Neuronal stem cell (in vitro differentiated cells): ENCODE results near the gene SPAAR. TPM values are rescaled to one million over a fixed set of nuclear protein-coding genes. Genes with fewer than 3 reads are reported as not detected.
A peak's percentile ranks its signal among the peaks of the same experiment; 100 is the strongest.

ENCODE experiments used
- DNase-seq: peaks from one replicate; pipeline ENCODE4 v3.0.0-alpha.2; 2013; ENCODE audit warnings: low spot score
- H2AFZ ChIP-seq: one replicate; pipeline ENCODE4 v1.6.1; 2013; ENCODE audit warnings: mild to moderate bottlenecking, low read length, inconsistent platforms
- H2AK5ac ChIP-seq: 2 replicates; pipeline ENCODE4 v1.6.1; 2013; ENCODE audit warnings: low read depth, mild to moderate bottlenecking, inconsistent platforms, low read length, moderate library complexity, mixed read lengths
- H2BK120ac ChIP-seq: 2 replicates; pipeline ENCODE4 v1.6.1; 2013; ENCODE audit warnings: low read depth, mild to moderate bottlenecking, inconsistent platforms, low read length, moderate library complexity, mixed read lengths
- H2BK12ac ChIP-seq: one replicate; pipeline ENCODE4 v1.6.1; 2013; ENCODE audit warnings: low read length, inconsistent platforms
- H2BK15ac ChIP-seq: 2 replicates; pipeline ENCODE4 v1.6.1; 2013; ENCODE audit warnings: mild to moderate bottlenecking, low read length, inconsistent platforms, mixed read lengths
- H2BK5ac ChIP-seq: one replicate; pipeline ENCODE4 v1.6.1; 2013; ENCODE audit warnings: inconsistent platforms, mild to moderate bottlenecking, low read length, moderate library complexity
- H3K14ac ChIP-seq: one replicate; pipeline ENCODE4 v1.6.1; 2013; ENCODE audit warnings: low read length, inconsistent platforms
- H3K18ac ChIP-seq: 2 replicates; pipeline ENCODE4 v1.6.1; 2013; ENCODE audit warnings: low read length, inconsistent platforms
- H3K23ac ChIP-seq: 2 replicates; pipeline ENCODE4 v1.6.1; 2013; ENCODE audit warnings: low read depth, mild to moderate bottlenecking, mixed read lengths, low read length, inconsistent platforms; ENCODE audit not compliant: poor library complexity
- H3K27ac ChIP-seq: replicated peaks from 3 replicates; pipeline ENCODE4 v1.5.1; 2013; ENCODE audit warnings: low read length, inconsistent platforms
- H3K27me3 ChIP-seq, 3 experiments: 2 replicates each; pipeline ENCODE4 v1.6.1; 2013; ENCODE audit warnings: low read length in 3 of 3, mild to moderate bottlenecking in 2 of 3, inconsistent platforms in 1 of 3, low read depth in 1 of 3, mixed read lengths in 1 of 3, moderate library complexity in 1 of 3; ENCODE audit not compliant: control insufficient read depth in 3 of 3, insufficient read depth in 3 of 3
- H3K36me3 ChIP-seq, 2 donors: replicated peaks in 1 of 2; 2 replicates each; pipeline ENCODE4 v1.6.1; 2013; ENCODE audit warnings: low read length in 2 of 2; ENCODE audit not compliant: control insufficient read depth in 2 of 2, insufficient read depth in 2 of 2
- H3K4ac ChIP-seq: 2 replicates; pipeline ENCODE4 v1.6.1; 2013; ENCODE audit warnings: inconsistent platforms, mild to moderate bottlenecking, low read length, moderate library complexity
- H3K4me1 ChIP-seq, 2 donors: 1 replicate in 1 of 2; 2 replicates in 1 of 2; pipeline ENCODE4 v1.6.1; 2013; ENCODE audit warnings: low read length in 2 of 2, low read depth in 1 of 2; ENCODE audit not compliant: control insufficient read depth in 2 of 2, insufficient read depth in 1 of 2
- H3K4me2 ChIP-seq: one replicate; pipeline ENCODE4 v1.6.1; 2013; ENCODE audit warnings: mild to moderate bottlenecking, low read length, inconsistent platforms; ENCODE audit not compliant: insufficient read depth, poor library complexity, severe bottlenecking
- H3K4me3 ChIP-seq, 2 donors: 2 replicates each; pipeline ENCODE4 v1.5.1; 2013; ENCODE audit warnings: low read length in 2 of 2, mild to moderate bottlenecking in 2 of 2, inconsistent platforms in 1 of 2, moderate library complexity in 1 of 2
- H3K79me1 ChIP-seq: one replicate; pipeline ENCODE4 v1.6.1; 2013; ENCODE audit warnings: low read depth, mild to moderate bottlenecking, inconsistent platforms, low read length, moderate library complexity
- H3K9ac ChIP-seq: one replicate; pipeline ENCODE4 v1.6.1; 2013; ENCODE audit warnings: mild to moderate bottlenecking, low read depth, low read length, inconsistent platforms; ENCODE audit not compliant: poor library complexity
- H3K9me3 ChIP-seq, 2 donors: replicated peaks in 1 of 2; 2 replicates each; pipeline versions ENCODE3 to v1.6.1; 2013; ENCODE audit warnings: low read length in 2 of 2, mild to moderate bottlenecking in 2 of 2, inconsistent platforms in 1 of 2, low read depth in 1 of 2, mixed read lengths in 1 of 2, moderate library complexity in 1 of 2; ENCODE audit not compliant: control insufficient read depth in 2 of 2, insufficient read depth in 1 of 2
- H4K8ac ChIP-seq: one replicate; pipeline ENCODE4 v1.6.1; 2013; ENCODE audit warnings: low read depth, mild to moderate bottlenecking, inconsistent platforms, low read length, moderate library complexity
- H4K91ac ChIP-seq: one replicate; pipeline ENCODE4 v1.6.1; 2013; ENCODE audit warnings: low read length, low read depth, mild to moderate bottlenecking, inconsistent platforms; ENCODE audit not compliant: poor library complexity
- WGBS, 2 donors: extraction: QIAGEN DNeasy Blood & Tissue Kit; methylation state at CpG; one replicate each; pipeline ENCODE4 v1.1.7; 2013; ENCODE audit warnings: missing lambda C conversion rate in 2 of 2, mixed read lengths in 1 of 2; ENCODE audit not compliant: insufficient read length in 2 of 2, insufficient replicate concordance in 1 of 2; ENCODE audit errors: extremely low coverage in 2 of 2; 5-methylcytosine and 5-hydroxymethylcytosine counted together
- polyA plus RNA-seq, 2 experiments: library from polyadenylated mRNA; stranded (reverse); fragments of 200-250 nt; gene quantifications; one replicate each; pipeline ENCODE4 v1.2.3, GENCODE V29; 2013

SPAAR gene
- 0.11 TPM for polyA plus RNA-seq (2013, experiment 1 of 2)
- 0.15 TPM for polyA plus RNA-seq (2013, experiment 2 of 2)

- peak within 1 kb of the TSS; percentile 97 for H4K91ac ChIP-seq
Measured at GRCh38 chr9:35909274-35909673, at the start of gene SPAAR. SPAAR (plus strand) TSS chr9:35909490; CDS start chr9:35910464, 974 bp downstream.

GRCh38 chr9:35859990-35860339 lies 49.3 kb upstream of the SPAAR start:
- Histone ChIP-seq H2BK12ac (no peak overlapping the region), H3K9ac (no peak overlapping the region), H3K27ac (no peak overlapping the region), H2AK5ac (no peak overlapping the region), H2AFZ (no peak overlapping the region), H4K91ac (no peak overlapping the region), H3K14ac (no peak overlapping the region), H3K79me1 (no peaks in the 10 kb centered on the region), H3K23ac (no peak overlapping the region), H3K4ac (no peak overlapping the region), H2BK5ac (no peak overlapping the region), H3K4me1 (peaks cover 0 to 10% of the 10 kb centered on the region in 2 donors), H3K4me2 (no peak overlapping the region), H3K9me3 (no peaks in the 10 kb centered on the region), H3K18ac (no peak overlapping the region), H2BK120ac (no peak overlapping the region), H4K8ac (no peak overlapping the region), H3K27me3 (peaks cover 0 to 11% (median 0%) of the 10 kb centered on the region in 3 experiments), H3K36me3 (no peaks in the 10 kb centered on the region), H2BK15ac (no peak overlapping the region), H3K4me3 (no peak overlapping the region)
- WGBS, 2 donors = no CpG with 5 or more reads among the region's 3 CpGs
- no peak for DNase-seq

More at GRCh38 chr9:35909274-35909673, at the start of gene SPAAR:
- H3K14ac ChIP-seq = peak within 1 kb of the TSS; percentile 64
- H2BK12ac ChIP-seq = peak within 1 kb of the TSS; percentile 98
- no peaks in the 10 kb centered on the region for H3K36me3 ChIP-seq
- H3K4ac ChIP-seq = peak within 1 kb of the TSS; percentile 54
- no peak within 1 kb of the TSS for H3K9ac ChIP-seq
- WGBS, 2 donors = no CpG with 5 or more reads among the region's 11 CpGs
- H3K9me3 ChIP-seq = no peaks in the 10 kb centered on the region
- H2BK5ac ChIP-seq = peak within 1 kb of the TSS; percentile 87
- no peak within 1 kb of the TSS for H3K4me2 ChIP-seq
- H3K23ac ChIP-seq = peak within 1 kb of the TSS; percentile 8
- no peak within 1 kb of the TSS for H4K8ac ChIP-seq
- H3K27me3 ChIP-seq = no peaks in the 10 kb centered on the region
- peak within 1 kb of the TSS; percentile 95 for H2BK15ac ChIP-seq
- peak within 1 kb of the TSS; percentile 87 for H2AFZ ChIP-seq
- peak within 1 kb of the TSS; percentile 88 for H3K27ac ChIP-seq
- H3K79me1 ChIP-seq = no peaks in the 10 kb centered on the region
- peak within 1 kb of the TSS; percentile 69 for H2BK120ac ChIP-seq
- peaks cover 23 to 51% of the 10 kb centered on the region in 2 donors for H3K4me1 ChIP-seq
- peak within 1 kb of the TSS; percentile 66 for H2AK5ac ChIP-seq
- peak within 1 kb of the TSS in 1 of 2 donors; percentile 17 for H3K4me3 ChIP-seq
- peak within 1 kb of the TSS; percentile 91 for H3K18ac ChIP-seq
- no peak for DNase-seq

- Histone ChIP-seq H2BK15ac (no peak overlapping the region), H3K4me2 (no peak overlapping the region), H4K8ac (no peak overlapping the region), H2BK12ac (no peak overlapping the region), H3K79me1 (no peaks in the 10 kb centered on the region), H3K4ac (peak overlapping the region; percentile 38), H2BK120ac (no peak overlapping the region), H3K4me3 (peak overlapping the region in 1 of 2 donors; percentile 15), H2BK5ac (no peak overlapping the region), H2AK5ac (no peak overlapping the region), H3K18ac (no peak overlapping the region), H4K91ac (no peak overlapping the region), H3K23ac (peak overlapping the region; percentile 47), H2AFZ (no peak overlapping the region), H3K9ac (peak overlapping the region; percentile 6), H3K27ac (no peak overlapping the region), H3K9me3 (no peaks in the 10 kb centered on the region), H3K4me1 (peaks cover 0 to 8% of the 10 kb centered on the region in 2 donors), H3K27me3 (peaks cover 0 to 11% (median 0%) of the 10 kb centered on the region in 3 experiments), H3K36me3 (no peaks in the 10 kb centered on the region), H3K14ac (no peak overlapping the region)
- DNase-seq = no peak
- no CpG with 5 or more reads among the region's 12 CpGs for WGBS, 2 donors
Measured at GRCh38 chr9:35861161-35861897, 48.0 kb upstream of the SPAAR start.

- no peak for DNase-seq
- Histone ChIP-seq H3K9ac (no peak overlapping the region), H3K27me3 (peaks cover 0 to 11% (median 0%) of the 10 kb centered on the region in 3 experiments), H2BK5ac (no peak overlapping the region), H3K27ac (no peak overlapping the region), H3K4me1 (peaks cover 0 to 8% of the 10 kb centered on the region in 2 donors), H3K79me1 (no peaks in the 10 kb centered on the region), H3K4ac (no peak overlapping the region), H3K14ac (no peak overlapping the region), H3K4me2 (no peak overlapping the region), H3K4me3 (no peak overlapping the region), H2BK12ac (no peak overlapping the region), H3K36me3 (no peaks in the 10 kb centered on the region), H2AK5ac (no peak overlapping the region), H3K18ac (no peak overlapping the region), H2BK15ac (no peak overlapping the region), H2BK120ac (no peak overlapping the region), H4K8ac (no peak overlapping the region), H3K9me3 (no peaks in the 10 kb centered on the region), H2AFZ (no peak overlapping the region), H3K23ac (no peak overlapping the region), H4K91ac (no peak overlapping the region)
- no CpG with 5 or more reads among the region's 4 CpGs for WGBS, 2 donors
Measured at GRCh38 chr9:35862328-35862727, 47.0 kb upstream of the SPAAR start.
